Pulmonary artery endothelial cell (primary cell): Measurements from ENCODE around the gene RGL2. TPM values are rescaled to one million over a fixed set of nuclear protein-coding genes. Genes with fewer than 3 reads are reported as not detected.
"Not testable (repeated sequence)": the region's sequence is repeated elsewhere in the genome, so short reads cannot be mapped to it uniquely, and the experiment has no call there.

Source experiments
- DNase-seq: peaks from one replicate; pipeline ENCODE4 v3.0.0-alpha.2; 2011; ENCODE audit warnings: low read depth, low spot score
- total RNA-seq: library from RNA; depleted of rRNA; stranded (reverse); fragments of >200 nt; gene quantifications from 2 replicates; pipeline ENCODE4 v1.2.3, GENCODE V29; 2014

The RGL2 gene, protein sequence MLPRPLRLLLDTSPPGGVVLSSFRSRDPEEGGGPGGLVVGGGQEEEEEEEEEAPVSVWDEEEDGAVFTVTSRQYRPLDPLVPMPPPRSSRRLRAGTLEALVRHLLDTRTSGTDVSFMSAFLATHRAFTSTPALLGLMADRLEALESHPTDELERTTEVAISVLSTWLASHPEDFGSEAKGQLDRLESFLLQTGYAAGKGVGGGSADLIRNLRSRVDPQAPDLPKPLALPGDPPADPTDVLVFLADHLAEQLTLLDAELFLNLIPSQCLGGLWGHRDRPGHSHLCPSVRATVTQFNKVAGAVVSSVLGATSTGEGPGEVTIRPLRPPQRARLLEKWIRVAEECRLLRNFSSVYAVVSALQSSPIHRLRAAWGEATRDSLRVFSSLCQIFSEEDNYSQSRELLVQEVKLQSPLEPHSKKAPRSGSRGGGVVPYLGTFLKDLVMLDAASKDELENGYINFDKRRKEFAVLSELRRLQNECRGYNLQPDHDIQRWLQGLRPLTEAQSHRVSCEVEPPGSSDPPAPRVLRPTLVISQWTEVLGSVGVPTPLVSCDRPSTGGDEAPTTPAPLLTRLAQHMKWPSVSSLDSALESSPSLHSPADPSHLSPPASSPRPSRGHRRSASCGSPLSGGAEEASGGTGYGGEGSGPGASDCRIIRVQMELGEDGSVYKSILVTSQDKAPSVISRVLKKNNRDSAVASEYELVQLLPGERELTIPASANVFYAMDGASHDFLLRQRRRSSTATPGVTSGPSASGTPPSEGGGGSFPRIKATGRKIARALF
- total RNA-seq = 39.4 and 42.5 TPM in 2 replicates

DNA sequence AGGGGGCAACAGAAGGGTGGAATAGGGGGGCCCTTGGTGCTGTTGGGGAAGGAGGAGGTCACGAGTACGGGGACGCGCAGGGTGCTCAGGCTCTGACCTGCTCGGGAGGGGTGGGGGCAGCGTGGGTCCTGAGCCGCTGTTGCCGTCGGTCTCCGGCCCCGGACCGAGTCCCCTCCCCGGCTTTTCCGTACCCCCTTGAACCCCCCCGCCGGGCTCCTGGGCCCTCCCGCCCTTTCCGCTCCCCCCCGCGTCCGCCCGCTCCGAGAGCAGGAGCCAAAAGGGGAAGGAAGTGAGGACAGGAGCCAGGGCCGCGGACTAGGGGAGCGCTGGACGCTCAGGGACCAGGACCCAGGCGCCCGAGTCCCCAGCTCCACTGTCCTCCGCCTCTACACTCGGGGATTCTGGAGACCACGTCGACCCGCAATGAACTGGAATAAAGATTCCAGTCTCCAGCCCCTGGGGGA, at the start of gene RGL2:
RGL2 (minus strand) TSS at position 170 of the 464 bp plus-strand sequence. CDS start 332 bp downstream, outside the sequence.
- DNase-seq = no peak

DNA sequence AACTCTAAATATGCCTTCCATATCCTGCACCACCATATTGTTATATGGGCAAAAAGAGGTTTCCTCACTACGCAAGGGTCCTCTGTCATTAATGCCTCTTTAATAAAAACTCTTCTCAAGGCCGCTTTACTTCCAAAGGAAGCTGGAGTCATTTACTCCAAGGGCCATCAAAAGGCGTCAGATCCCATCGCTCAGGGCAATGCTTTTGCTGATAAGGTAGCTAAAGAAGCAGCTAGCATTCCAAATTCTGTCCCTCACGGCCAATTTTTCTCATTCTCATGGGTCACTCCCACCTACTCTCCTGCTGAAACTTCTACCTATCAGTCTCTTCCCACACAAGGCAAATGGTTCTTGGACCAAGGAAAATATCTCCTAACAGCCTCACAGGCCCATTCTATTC, 49.1 kb upstream of the RGL2 start:
- no peak for DNase-seq

DNA sequence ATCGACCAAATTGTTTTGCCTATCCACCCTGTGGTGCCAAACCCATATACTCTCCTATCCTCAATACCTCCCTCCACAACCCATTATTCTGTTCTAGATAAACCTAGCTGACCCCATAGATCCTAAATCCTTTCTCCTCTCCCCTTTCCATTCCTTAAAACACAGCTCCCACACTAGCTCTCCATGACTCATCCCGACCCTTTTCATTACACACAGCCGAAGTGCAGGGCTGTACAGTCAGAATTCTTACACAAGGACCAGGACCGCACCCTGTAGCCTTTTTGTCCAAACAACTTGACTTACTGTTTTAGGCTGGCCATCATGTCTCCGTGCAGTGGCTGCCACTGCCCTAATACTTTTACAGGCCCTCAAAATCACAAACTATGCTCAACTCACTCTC, 48.2 kb upstream of the RGL2 start:
- DNase-seq = not testable (repeated sequence)

DNA sequence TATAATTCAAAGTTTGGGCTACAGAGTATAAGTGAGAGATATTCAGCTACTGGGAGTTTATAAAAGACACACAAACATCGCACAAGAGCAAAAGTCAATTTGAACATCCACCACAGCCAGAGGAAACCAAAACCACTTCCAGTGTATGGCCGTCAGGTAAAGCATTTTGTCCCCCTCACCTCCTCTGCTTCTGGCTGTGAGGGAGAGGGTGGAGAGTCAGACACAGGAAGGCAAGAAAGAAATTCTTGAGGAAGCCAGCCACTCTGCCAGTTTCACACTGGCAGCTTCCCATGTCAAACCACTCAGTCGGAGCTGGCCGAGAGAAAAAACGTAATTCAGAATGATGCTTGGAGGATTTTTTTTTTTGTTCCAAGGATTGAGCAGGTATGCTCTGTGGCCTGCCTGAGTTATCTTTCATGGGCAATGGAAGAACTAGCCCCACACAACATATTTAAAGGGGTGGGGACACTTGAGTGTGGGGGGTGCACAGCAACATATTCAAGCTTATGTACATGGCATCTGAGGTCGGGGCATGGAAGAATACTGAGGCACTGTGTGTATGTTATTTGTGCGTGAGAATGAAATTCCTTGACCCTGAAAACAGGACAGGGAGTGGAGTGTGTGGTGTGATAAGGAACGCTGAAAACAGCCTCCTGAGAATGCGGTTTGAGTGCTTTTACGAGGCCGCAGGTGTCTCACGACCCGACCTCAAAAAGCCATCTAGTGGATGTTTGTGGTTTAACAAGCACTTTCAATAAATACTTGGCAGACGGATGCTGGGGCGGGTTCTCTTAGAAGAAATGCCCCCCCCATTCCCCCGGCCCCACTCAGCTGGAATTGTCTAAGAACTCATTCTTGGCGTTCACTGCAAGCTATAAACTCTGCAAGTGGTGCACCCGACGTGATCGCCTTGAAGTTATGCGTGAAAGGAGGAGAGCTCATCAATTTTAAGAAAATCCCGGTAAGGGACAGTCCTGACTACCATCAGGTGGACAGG, 46.3 kb upstream of the RGL2 start:
- DNase-seq = peak; percentile 33

DNA sequence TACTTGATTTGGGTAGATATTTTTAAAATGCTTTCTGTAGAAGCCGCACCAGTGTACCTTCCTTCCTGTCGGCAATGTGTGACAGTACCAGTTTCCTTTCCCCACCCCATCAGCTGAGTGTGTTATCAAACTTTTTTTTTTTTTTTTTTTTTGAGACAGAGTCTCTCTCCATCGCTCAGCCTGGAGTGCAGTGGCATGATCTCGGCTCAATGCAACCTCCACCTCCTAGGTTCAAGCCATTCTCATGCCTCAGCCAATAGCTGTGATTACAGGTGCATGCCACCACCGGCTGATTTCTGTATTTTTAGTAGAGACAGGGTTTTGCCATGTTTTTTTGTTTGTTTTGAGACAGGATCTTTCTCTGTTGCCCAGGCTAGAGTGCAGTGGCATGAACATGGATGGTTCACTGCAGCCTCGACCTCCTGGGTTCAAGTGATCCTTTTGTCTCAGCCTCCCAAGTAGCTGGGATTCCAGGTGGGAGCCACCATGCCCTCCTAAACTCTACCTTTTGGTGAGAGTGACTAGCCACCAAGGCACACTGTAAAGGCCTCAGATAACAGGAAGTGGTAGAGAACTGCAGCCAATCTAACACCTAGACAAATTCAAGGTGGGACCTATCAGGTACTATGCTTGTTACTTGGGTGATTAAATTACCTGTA, 45.3 kb upstream of the RGL2 start:
- DNase-seq = no peak

DNA sequence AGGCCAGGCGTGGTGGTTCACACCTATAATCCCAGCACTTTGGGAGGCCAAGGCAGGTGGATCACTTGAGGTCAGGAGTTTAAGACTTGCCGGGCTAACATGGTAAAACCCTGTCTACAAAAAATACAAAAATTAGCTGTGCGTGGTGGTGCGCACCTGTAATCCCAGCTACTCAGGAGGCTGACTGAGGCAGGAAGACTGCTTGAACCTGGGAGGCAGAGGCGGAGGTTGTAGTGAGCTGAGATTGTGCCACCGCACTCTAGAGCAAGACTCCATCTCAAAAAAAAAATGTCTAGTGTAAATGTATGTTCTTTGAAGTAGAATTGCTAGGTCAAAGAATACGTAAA, 44.8 kb upstream of the RGL2 start:
- not testable (repeated sequence) for DNase-seq

DNA sequence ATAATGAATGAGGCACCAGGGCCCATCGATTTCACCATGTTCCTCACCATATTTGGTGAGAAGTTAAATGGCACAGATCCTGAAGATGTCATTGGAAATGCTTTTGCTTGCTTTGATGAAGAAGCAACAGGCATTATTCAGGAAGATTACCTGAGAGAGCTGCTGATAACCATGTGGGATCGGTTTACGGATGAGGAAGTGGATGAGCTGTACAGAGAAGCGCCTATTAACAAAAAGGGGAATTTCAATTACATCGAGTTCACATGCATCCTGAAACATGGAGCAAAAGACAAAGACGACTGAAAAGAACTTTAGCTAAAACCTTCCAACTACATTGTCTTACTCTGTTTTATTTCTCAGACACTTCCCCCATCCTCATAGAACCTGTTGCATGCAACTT, 40.5 kb upstream of the RGL2 start:
- no peak for DNase-seq

DNA sequence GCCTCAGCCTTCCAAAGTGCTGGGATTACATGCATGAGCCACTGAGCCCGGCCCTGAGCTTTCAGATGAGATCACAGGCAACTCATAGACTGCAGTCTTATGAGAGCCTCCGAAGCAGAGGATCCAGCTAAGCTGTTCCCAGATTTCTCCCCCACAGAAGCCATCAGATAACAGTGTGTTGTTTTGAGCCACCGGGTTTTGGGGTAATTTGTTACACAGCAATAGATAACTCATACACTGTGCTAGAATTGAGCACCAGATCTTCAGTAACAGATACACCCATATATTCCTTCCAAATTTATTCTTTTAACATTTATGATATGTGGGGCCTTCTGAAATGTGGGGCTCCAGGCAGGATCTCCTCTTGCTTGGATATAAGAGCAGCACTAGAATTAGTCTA, 37.8 kb upstream of the RGL2 start:
- no peak for DNase-seq

DNA sequence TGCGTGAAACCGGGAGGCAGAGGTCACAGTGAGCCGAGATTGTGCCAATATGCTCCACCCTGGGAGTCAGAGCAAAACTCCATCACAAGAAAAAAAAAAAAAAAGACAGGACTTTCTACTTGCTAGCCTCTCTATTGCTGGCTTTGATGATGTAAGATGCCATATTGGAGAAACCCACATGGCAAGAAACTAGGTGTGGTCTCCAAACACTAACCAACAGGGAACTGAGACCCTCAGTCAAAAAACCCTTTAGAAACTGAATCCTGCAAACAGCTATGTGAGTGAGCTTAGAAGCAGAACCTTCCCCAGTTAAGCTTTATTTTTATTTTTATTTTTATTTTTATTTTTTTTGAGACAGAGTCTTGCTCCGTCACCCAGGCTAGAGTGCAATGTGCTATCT, 37.2 kb upstream of the RGL2 start:
- DNase-seq = no peak

DNA sequence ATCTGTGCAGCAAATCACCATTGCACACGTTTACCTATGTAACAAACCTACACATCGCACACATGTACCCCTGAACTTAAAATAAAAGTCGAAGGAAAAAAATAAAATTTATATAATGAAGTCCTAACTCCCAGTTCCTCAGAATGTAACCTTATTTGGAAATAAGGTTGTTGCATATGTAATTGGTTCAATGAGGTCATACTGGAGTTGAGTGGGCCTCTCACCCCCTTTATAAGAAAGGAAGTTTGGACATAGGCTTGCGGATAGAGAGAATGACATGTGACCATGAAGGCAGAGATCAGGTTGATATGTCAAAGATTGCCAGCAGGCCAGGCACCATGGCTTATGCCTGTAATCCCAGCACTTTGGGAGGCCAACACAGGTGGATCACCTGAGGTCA, 34.9 kb upstream of the RGL2 start:
- no peak for DNase-seq

DNA sequence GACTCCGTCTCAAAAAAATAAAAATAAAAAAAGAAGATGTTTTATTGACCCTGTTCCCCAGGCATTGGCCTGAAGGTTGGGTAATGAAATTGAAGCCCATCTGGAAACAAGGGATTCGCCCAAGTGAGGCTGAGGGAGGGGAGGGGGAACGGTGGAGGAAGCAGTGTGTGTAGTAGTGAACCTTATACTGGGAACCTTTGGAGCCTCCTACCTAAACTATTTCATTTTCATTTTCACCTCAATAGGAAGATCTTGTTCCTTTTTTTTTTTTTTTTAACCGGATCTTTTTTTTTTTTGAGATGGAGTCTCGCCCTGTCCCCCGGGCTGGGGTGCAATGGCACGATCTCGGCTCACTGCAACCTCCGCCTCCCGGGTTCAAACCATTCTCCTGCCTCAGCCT, 32.0 kb upstream of the RGL2 start:
- DNase-seq = no peak

DNA sequence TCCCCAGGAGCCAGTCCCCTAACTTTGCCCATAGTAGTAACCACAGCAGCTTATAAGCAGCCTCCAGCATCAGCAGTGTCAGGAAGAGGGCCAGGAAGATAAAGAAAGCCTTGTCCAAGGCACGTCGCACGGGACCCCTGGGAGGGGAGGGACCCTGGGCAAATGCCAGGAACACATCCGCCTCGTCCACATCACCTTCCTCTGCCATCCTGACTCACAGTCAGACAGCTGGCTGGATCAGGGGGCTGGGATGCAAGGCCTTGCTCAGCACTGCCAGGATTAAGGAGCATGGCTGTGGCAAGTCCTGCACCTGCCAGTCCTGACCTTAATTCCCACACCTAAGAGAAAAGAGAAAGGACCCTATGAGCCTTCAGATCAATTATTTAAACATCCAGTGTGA, 30.3 kb upstream of the RGL2 start:
- DNase-seq = no peak

DNA sequence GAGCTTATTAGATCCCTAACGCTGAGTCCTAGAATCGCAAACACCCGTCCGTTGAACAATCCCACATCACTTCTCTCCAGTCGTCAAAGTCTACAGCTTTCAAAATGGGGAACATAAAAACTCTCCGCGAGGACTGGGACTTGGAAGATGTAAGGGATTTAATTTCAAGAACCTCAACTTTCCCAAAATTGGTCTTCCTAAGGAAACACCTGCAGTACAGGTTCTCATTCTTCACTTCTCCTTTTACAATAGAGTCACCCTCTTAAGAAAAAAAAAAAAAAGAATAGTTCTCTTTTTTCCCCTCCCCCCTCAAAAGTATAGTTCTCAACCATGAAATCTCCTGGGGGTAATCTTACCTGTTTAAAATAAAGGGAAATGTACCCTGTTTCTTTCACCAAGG, 25.4 kb upstream of the RGL2 start:
- no peak for DNase-seq

DNA sequence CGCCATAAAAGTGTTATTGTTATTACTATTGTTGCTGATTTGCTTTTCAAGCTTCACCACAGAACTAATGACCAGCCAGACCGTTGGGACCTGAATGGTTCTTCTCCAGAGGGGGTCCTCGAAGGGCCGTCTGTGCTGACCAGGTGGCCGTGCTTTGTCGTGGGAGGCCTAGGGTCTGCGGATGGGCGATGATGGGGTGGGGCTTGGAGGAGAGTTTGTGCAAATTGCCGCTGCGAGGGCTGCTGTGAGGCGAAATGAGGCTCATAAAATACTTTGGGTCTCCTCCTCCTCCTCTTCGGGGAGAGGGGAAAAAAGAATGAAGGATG, 24.8 kb upstream of the RGL2 start:
- DNase-seq = no peak

DNA sequence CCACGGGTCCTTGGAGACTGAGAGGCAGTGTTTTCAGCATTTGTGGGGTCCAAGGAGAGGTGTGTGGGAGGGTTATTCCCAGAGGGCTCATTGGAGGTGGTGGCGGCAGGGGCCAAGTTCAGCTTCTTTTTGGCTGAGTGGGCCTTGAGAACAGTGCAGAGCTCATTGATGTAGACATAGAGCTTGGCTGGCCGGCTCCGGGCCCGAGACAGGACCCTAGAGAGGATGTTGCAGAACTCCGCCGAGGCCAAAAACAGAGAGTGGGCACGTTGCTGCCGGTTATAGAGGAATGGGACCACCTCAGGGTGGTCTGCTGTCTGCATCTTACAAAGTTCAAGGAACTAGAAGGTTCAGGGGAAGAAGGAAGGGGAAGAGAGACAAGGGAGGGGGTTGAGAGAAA, 22.5 kb upstream of the RGL2 start:
- no peak for DNase-seq

DNA sequence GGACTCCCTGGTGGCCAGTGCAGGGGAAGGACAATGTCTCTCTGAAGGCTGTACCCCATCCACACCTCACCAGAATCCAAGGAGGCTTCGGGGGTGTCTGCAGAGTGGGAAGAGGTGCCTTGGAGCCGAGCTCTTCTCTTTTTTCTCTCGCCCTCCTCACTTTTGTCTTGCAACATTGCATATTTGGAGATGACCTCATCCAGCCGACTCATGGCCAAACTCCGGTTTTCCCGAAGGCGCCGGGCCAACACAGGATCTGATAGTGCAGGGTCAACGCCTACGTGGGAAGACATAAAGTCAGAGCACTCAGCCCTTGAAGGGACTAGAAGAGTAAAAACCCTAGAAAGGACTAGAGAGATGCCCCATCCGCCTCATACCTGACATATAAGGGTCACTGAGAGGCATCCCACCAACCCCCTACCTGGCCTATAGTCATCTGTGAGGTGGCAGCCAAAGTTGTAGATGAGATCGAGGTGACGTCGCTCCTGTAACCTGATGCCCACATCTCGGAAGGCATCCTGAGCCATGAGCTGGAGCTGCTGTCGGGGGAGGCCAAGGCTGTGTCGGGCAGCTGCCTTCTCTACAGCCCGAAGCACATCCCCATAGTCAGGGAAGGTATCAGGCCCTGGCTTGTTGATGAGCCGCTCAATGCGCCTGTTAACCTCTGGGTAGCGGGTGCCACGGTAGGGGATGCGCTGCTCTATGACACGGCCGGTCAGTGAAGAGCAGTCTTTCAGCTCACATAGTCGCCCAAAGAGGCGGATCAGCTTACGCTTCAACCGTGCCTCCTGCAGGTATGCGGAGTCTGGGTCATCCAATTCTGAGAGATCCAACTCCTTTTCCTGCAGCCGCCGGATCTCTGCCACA, 21.8 kb upstream of the RGL2 start:
- DNase-seq = no peak

DNA sequence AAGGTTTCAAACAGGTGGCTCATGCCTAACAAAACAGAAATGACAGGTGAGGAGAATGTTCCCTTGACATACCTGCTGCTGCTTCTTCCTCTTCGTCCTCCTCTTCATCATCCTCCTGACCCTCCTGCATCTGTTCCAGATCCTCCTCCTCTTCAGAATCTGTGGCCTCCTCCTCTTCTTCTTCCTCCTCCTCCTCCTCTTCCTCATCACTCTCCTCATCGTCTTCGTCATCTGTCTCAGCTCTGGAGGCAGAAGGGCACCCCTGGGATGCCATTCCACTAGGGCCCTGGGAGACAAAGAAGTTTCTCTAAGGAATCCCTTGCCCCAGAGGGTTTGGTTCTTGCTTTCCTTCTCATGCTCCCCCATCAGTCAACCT, 21.2 kb upstream of the RGL2 start:
- DNase-seq = no peak

DNA sequence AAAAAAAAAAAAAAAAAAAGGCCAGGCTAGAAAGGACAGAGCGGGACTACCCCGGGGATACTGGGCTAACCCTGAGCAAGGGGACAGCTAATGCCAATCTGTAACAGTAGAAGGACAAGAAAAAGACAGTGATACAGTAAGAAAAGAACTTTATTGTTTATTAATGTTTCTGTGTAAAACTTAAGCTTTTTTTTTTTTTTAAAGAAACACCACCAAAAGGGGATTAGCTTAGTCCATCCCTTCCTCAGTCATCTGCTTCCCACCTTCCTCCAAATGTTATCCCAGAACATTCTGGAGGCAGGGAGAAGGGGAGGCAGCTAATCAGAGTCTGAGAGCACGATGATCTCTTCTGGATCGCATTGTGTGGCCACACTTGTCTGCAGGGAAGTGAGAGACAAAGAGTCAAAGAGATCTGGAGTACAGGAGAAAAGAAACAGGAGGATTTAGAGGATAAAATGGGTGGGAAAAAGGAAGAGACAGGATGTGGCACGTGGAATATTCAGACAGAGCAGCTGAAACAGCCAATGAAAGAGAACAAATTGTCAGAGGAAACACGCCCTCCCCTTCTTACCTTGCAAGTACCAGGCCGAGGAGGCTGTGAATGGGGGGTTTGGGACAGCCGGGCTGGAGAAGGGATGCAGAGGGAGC, 19.8 kb upstream of the RGL2 start:
- no peak for DNase-seq

DNA sequence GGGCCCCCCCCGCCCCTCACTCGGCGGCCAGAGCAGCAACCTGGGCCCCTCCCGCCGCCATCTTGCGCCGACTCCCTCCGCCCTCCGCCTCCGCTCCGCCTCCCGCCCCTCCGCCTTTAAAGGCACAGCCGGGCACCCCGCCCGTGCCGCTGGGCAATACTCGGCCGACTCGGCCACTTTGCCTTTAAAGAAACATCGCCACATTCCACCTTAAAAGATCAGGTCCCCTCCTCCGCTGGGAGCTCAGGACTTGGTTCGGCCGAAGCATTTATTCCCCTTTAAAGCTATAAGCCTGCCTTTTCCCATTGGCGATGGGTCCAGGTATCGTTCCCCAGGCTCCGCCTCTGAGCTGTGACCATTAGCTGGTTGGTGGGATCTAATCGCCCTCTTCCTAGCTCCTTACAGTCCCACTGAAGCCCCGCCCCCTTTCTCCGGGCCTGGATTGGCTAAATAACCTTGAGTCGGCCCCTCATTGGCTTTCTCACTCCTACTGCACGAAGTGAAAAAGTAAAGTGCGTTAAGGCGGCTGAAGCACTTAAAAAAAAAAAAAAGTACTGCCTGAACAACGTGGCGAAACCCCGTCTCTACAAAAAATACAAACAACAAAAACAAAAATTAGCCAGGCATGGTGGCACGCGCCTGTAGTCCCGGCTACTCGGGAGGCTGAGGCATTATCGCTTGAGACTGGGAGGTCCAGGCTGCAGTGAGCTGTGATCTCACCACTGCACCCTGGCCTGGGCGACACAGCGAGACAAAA, 19.1 kb upstream of the RGL2 start, which contains the start of gene ZBTB22:
ZBTB22 (minus strand) TSS at position 76 of the 757 bp plus-strand sequence. CDS start 828 bp downstream, outside the sequence.
- DNase-seq = peak; percentile 98
